Activated B cell treated with CpG ODN at 0.5 μM for 24 hours (primary cell): ENCODE measurements around the gene GALNT17. TPM values are rescaled to one million over a fixed set of nuclear protein-coding genes. Genes with fewer than 3 reads are reported as not detected.

Source experiments
- ATAC-seq: fragments of 200-7000 bp; cut with Tn5 transposase; one replicate; pipeline ENCODE4 v1.10.0; 2021; ENCODE audit warnings: low read depth, mild to moderate bottlenecking, moderate library complexity
- CTCF ChIA-PET: fragments of 350-600 bp; sonication (Branson Sonifier 250); formaldehyde crosslinking; loops from one replicate; lab custom pipeline; 2021; ENCODE audit warnings: antibody characterized with exemption; lab: Charles Lee
- POLR2A ChIA-PET: fragments of 350-600 bp; sonication (Branson Sonifier 250); formaldehyde crosslinking; loops from one replicate; lab custom pipeline; 2021; ENCODE audit warnings: antibody characterized with exemption; lab: Charles Lee
- DNase-seq: peaks from one replicate; pipeline ENCODE4 v3.0.0; 2022
- H3K27ac Mint-ChIP-seq: one replicate; pipeline ENCODE4 v1.8.0; 2020; ENCODE audit warnings: mixed read lengths
- H3K27me3 Mint-ChIP-seq: one replicate; pipeline ENCODE4 v1.8.0; 2021; ENCODE audit warnings: mixed read lengths
- H3K36me3 Mint-ChIP-seq: one replicate; pipeline ENCODE4 v1.8.0; 2021; ENCODE audit warnings: low read depth, mixed read lengths
- H3K4me1 Mint-ChIP-seq: one replicate; pipeline ENCODE4 v1.8.0; 2021; ENCODE audit warnings: mixed read lengths
- H3K4me3 Mint-ChIP-seq: one replicate; pipeline ENCODE4 v1.8.0; 2020; ENCODE audit warnings: mild to moderate bottlenecking, mixed read lengths
- H3K9me3 Mint-ChIP-seq: one replicate; pipeline ENCODE4 v1.8.0; 2020; ENCODE audit warnings: mixed read lengths
- intact Hi-C: fragments of 100-400 bp; cut with micrococcal nuclease; formaldehyde crosslinking; loops from one replicate; pipeline ENCODE4 v1.15.1; 2024
- total RNA-seq: library from RNA; stranded (reverse); gene quantifications from 2 replicates; pipeline ENCODE4 v1.2.3, GENCODE V29; 2022
- TF ChIP-seq, protein P1 (sequence below): fragments of 200-600 bp; IDR thresholded peaks from one replicate; pipeline ENCODE4 v1.8.0; 2022; ENCODE audit warnings: antibody characterized with exemption, mild to moderate bottlenecking

GALNT17 gene
- total RNA-seq, 1 donor from 2014 or later: not detected

DNA sequence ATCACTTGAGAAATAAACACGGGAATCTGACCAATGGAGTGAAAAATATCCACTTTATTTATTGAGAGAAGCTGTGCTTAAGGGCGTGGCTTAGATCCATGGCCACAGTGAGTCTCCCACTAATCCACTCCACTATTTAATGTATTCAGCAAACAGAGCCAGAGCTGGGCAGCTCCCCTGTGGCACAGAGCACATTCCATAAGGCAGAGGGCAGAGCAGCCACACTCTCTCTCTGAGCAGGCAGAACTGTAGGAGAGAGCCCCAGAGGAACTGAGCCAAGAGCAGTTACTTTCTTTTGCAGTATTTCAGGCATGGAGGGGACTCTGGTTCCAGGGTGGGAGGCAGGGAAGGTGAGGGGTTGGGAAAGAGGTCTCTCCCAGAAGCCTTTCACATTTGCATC lies 106.0 kb downstream of the GALNT17 start:
- Mint-ChIP-seq H3K9me3 (peaks cover 5% of the 10 kb centered on the region), H3K4me3 (no peak overlapping the region), H3K36me3 (no peaks in the 10 kb centered on the region), H3K4me1 (no peaks in the 10 kb centered on the region), H3K27me3 (no peaks in the 10 kb centered on the region), H3K27ac (no peak overlapping the region)
- ATAC-seq (no peak), DNase-seq (no peak)
- ChIA-PET POLR2A (no interaction called here), CTCF (no interaction called here)
- TF ChIP-seq, protein P1, sequence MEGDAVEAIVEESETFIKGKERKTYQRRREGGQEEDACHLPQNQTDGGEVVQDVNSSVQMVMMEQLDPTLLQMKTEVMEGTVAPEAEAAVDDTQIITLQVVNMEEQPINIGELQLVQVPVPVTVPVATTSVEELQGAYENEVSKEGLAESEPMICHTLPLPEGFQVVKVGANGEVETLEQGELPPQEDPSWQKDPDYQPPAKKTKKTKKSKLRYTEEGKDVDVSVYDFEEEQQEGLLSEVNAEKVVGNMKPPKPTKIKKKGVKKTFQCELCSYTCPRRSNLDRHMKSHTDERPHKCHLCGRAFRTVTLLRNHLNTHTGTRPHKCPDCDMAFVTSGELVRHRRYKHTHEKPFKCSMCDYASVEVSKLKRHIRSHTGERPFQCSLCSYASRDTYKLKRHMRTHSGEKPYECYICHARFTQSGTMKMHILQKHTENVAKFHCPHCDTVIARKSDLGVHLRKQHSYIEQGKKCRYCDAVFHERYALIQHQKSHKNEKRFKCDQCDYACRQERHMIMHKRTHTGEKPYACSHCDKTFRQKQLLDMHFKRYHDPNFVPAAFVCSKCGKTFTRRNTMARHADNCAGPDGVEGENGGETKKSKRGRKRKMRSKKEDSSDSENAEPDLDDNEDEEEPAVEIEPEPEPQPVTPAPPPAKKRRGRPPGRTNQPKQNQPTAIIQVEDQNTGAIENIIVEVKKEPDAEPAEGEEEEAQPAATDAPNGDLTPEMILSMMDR: no peak
- intact Hi-C loops: no loop called here

DNA sequence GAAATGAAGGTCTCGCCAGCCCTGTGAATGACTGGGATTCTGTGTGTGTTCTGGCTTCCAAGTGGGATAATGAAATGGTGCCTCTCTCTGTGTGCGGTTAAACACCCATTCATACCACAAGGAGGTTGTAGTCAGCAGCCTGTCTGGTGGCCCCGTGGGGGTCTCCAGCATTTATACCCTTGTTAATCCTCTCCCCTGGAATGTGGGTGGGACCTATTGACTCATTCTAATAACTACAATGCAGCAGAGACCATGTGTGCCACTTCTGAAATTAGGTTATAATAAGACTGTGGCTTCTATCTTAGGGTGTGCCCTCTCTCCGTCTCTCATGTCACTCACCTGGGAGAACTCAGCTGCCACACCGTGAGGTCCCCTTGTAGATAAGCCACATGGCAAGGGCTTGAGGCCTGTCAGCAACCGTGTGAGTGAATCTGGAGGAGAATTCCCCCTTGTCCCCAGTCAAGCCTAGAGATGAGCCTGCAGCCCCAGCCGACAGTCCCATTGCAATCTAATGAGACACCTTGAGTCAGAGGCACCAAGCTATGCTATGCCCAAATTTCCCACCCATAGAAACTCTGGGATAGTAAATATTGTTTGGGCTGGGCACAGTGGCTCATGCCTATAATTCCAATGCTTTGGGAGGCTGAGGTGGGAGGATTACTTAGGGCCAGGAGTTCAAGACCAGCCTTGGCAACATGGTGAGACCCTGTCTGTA lies 106.8 kb downstream of the GALNT17 start:
- Mint-ChIP-seq H3K27ac (no peak overlapping the region), H3K9me3 (peaks cover 10% of the 10 kb centered on the region), H3K4me1 (no peaks in the 10 kb centered on the region), H3K27me3 (no peaks in the 10 kb centered on the region), H3K4me3 (no peak overlapping the region), H3K36me3 (no peaks in the 10 kb centered on the region)
- ChIA-PET POLR2A (no interaction called here), CTCF (no interaction called here)
- intact Hi-C loops: no loop called here
- DNase-seq (no peak), ATAC-seq (no peak)
- TF ChIP-seq, protein P1: no peak

DNA sequence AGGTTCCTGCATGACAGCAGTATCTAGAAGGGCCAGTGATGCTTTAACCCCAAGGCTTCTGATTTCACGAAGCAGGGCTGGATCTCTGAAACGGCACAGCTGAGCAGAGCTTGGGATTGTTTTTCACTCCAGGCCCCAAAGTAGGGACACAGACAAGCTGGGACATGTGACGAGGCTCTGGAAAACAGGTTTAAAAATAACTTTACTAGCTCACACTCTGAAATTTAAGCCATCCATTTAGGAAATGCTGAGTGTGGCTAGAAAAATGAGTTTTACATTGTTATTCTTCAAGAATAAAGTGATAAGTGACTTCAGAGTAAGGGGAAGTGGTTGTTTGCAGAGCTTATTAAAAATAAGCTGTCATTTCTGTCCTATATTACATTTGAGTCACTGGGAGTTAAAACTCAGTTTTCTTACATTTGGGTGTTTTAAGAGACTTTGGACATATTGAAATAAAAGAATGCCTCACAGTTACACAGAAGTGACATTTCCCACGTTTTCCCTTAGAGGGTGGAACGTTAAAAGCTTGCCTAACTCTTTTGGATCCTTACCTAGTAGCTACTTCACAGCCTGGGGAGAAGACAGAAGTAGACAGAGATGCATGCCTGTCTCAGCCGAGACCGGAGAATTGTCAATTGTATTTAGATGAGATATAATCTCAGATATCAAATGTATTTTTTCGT lies 107.8 kb downstream of the GALNT17 start:
- ChIA-PET POLR2A (no interaction called here), CTCF (no interaction called here)
- no peak overlapping the region for H3K27ac Mint-ChIP-seq
- no peak overlapping the region for H3K4me3 Mint-ChIP-seq
- intact Hi-C loops: no loop called here
- no peaks in the 10 kb centered on the region for H3K27me3 Mint-ChIP-seq
- ATAC-seq: no peak
- no peaks in the 10 kb centered on the region for H3K36me3 Mint-ChIP-seq
- no peaks in the 10 kb centered on the region for H3K4me1 Mint-ChIP-seq
- TF ChIP-seq, protein P1: no peak
- H3K9me3 Mint-ChIP-seq: peaks cover 12% of the 10 kb centered on the region
- DNase-seq: no peak

DNA sequence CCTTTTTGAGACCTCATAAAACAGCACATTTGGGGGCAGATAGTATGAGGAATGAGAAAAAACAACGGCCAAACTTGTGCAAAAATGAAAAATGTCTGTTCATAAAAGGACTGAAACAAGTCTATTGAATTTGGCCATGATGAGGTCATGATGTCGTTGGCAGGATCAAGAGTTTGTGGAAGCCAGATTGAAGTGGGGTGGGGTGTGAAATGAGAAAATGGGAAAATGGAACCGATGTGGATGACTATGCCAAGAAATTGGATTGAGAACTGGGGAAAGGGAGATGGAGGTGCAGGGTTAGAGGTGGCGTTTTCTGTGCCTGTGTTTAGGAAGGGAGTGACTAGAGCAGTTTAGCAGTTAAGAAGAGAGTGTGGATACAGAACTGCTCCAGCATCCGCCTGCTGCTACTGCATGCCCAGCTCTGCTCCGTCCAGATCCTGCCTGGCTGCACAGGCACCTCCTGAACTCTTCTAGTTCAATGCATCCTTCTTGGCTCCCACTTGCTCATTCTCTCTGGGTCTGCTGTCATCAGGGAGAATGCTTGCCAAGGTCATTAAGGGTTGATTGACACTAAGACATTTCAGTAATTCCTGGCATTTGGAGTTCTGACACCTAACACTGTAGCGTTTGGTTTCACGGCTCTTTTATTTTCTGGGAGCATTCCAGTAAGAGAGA lies 111.9 kb downstream of the GALNT17 start:
- no peaks in the 10 kb centered on the region for H3K27me3 Mint-ChIP-seq
- H3K27ac Mint-ChIP-seq: no peak overlapping the region
- H3K36me3 Mint-ChIP-seq: no peaks in the 10 kb centered on the region
- H3K9me3 Mint-ChIP-seq: peaks cover 9% of the 10 kb centered on the region
- DNase-seq (no peak), ATAC-seq (no peak)
- H3K4me3 Mint-ChIP-seq: no peak overlapping the region
- TF ChIP-seq, protein P1: no peak
- intact Hi-C loops: no loop called here
- CTCF ChIA-PET: no interaction called here
- no peaks in the 10 kb centered on the region for H3K4me1 Mint-ChIP-seq
- POLR2A ChIA-PET: no interaction called here

DNA sequence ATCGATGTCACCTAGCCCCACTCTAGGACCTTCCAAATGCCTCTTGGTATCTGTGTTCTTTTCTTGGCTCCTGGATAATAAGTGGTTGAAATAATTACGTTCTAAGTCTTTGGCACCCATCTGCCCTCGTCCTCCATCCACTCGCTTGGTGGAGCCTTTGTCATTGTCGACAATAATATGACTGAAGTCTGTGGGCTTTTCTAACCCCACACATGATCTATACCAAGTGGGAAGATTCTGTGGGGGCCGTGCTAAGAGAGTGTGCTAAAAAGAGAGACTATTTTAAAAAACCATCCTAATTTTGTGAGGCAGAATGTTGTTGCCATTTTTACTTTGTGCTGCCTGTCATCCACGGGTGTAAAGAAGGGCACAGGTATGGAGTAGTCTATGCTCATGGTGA lies 113.1 kb downstream of the GALNT17 start:
- ChIA-PET POLR2A (no interaction called here), CTCF (no interaction called here)
- H3K4me3 Mint-ChIP-seq: no peak overlapping the region
- no peak overlapping the region for H3K27ac Mint-ChIP-seq
- H3K27me3 Mint-ChIP-seq: no peaks in the 10 kb centered on the region
- no peak for DNase-seq
- TF ChIP-seq, protein P1: no peak
- intact Hi-C loops: no loop called here
- no peaks in the 10 kb centered on the region for H3K36me3 Mint-ChIP-seq
- no peaks in the 10 kb centered on the region for H3K4me1 Mint-ChIP-seq
- peaks cover 9% of the 10 kb centered on the region for H3K9me3 Mint-ChIP-seq
- ATAC-seq: no peak
